Measurements from ENCODE around the gene AGBL4. TPM values are rescaled to one million over a fixed set of nuclear protein-coding genes. Genes with fewer than 3 reads are reported as not detected.

AGBL4 gene
- total RNA-seq, 1 donor from 2014 or later: 3.1 TPM

GRCh38 chr1:49541096-49541752 is 482.5 kb downstream of the AGBL4 start:
- H3K9me3 Mint-ChIP-seq (ENCODE audit: low read depth): peaks cover 54% of the 10 kb centered on the region
- TF ChIP-seq CTCF (IDR thresholded peaks at IDR 0.05; ENCODE audit: unreplicated experiment): no peak

GRCh38 chr1:49527606-49528305 is 496.0 kb downstream of the AGBL4 start:
- H3K4me1 Mint-ChIP-seq (ENCODE audit: low read depth): no peaks in the 10 kb centered on the region
- H3K9me3 Mint-ChIP-seq (ENCODE audit: low read depth): peaks cover 65% of the 10 kb centered on the region
- no peaks in the 10 kb centered on the region for H3K27me3 Mint-ChIP-seq
- TF ChIP-seq CTCF (IDR thresholded peaks at IDR 0.05; ENCODE audit: unreplicated experiment): no peak
- DNase-seq (ENCODE audit: low spot score, unreplicated experiment): no peak
- H3K4me3 Mint-ChIP-seq (ENCODE audit: low read depth): no peak overlapping the region
- H3K27ac Mint-ChIP-seq: no peak overlapping the region
- peaks cover 1% of the 10 kb centered on the region for H3K36me3 Mint-ChIP-seq (ENCODE audit: insufficient read depth)

More at GRCh38 chr1:49541096-49541752, 482.5 kb downstream of the AGBL4 start:
- DNase-seq (ENCODE audit: low spot score, unreplicated experiment): no peak
- no peaks in the 10 kb centered on the region for H3K4me1 Mint-ChIP-seq (ENCODE audit: low read depth)
- no peak overlapping the region for H3K4me3 Mint-ChIP-seq (ENCODE audit: low read depth)
- peaks cover 2% of the 10 kb centered on the region for H3K36me3 Mint-ChIP-seq (ENCODE audit: insufficient read depth)
- no peak overlapping the region for H3K27ac Mint-ChIP-seq
- H3K27me3 Mint-ChIP-seq: no peaks in the 10 kb centered on the region

GRCh38 chr1:49526672-49527071 is 497.1 kb downstream of the AGBL4 start:
- peaks cover 68% of the 10 kb centered on the region for H3K9me3 Mint-ChIP-seq (ENCODE audit: low read depth)
- H3K36me3 Mint-ChIP-seq (ENCODE audit: insufficient read depth): peaks cover 1% of the 10 kb centered on the region
- no peaks in the 10 kb centered on the region for H3K27me3 Mint-ChIP-seq
- no peak for DNase-seq (ENCODE audit: low spot score, unreplicated experiment)
- no peak overlapping the region for H3K4me3 Mint-ChIP-seq (ENCODE audit: low read depth)
- H3K27ac Mint-ChIP-seq: no peak overlapping the region
- no peaks in the 10 kb centered on the region for H3K4me1 Mint-ChIP-seq (ENCODE audit: low read depth)
- TF ChIP-seq CTCF (IDR thresholded peaks at IDR 0.05; ENCODE audit: unreplicated experiment): no peak

- Mint-ChIP-seq H3K27me3 (no peaks in the 10 kb centered on the region), H3K36me3 (ENCODE audit: insufficient read depth) (no peaks in the 10 kb centered on the region), H3K4me1 (ENCODE audit: low read depth) (no peaks in the 10 kb centered on the region), H3K27ac (no peak overlapping the region), H3K4me3 (ENCODE audit: low read depth) (no peak overlapping the region), H3K9me3 (ENCODE audit: low read depth) (peaks cover 76% of the 10 kb centered on the region)
- TF ChIP-seq CTCF (IDR thresholded peaks at IDR 0.05; ENCODE audit: unreplicated experiment): no peak
- no peak for DNase-seq (ENCODE audit: low spot score, unreplicated experiment)
Observed at GRCh38 chr1:49523764-49524163, 500.0 kb downstream of the AGBL4 start.

GRCh38 chr1:49466961-49467360 is 556.8 kb downstream of the AGBL4 start:
- no peak for TF ChIP-seq CTCF (IDR thresholded peaks at IDR 0.05; ENCODE audit: unreplicated experiment)
- no peaks in the 10 kb centered on the region for H3K4me1 Mint-ChIP-seq (ENCODE audit: low read depth)
- no peaks in the 10 kb centered on the region for H3K27me3 Mint-ChIP-seq
- no peak for DNase-seq (ENCODE audit: low spot score, unreplicated experiment)
- H3K9me3 Mint-ChIP-seq (ENCODE audit: low read depth): peaks cover 67% of the 10 kb centered on the region
- H3K27ac Mint-ChIP-seq: no peak overlapping the region
- no peak overlapping the region for H3K4me3 Mint-ChIP-seq (ENCODE audit: low read depth)
- H3K36me3 Mint-ChIP-seq (ENCODE audit: insufficient read depth): no peaks in the 10 kb centered on the region
